ENCODE data around the gene GOLGA6L6.
"Not testable (repeated sequence)": the region's sequence is repeated elsewhere in the genome, so short reads cannot be mapped to it uniquely, and the experiment has no call there.

- TF ChIP-seq NKRF (conservative IDR thresholded peaks at IDR 0.05); MXI1 (IDR thresholded peaks at IDR 0.05; ENCODE audit: low read depth, low read length); CTCF (IDR thresholded peaks at IDR 0.05 in 2 of 3, conservative IDR thresholded peaks at IDR 0.05 in 1 of 3; ENCODE audit: control insufficient read depth in 2 of 3, extremely low read depth in 1 of 3, insufficient read depth in 1 of 3, low read depth in 3 of 3, low read length in 3 of 3); SPI1 (IDR thresholded peaks at IDR 0.05; ENCODE audit: borderline replicate concordance, insufficient read depth, low read depth, low read length); POLR2A (IDR thresholded peaks at IDR 0.05; ENCODE audit: low read depth, low read length); RAD21 (IDR thresholded peaks at IDR 0.05; ENCODE audit: insufficient read depth, low read depth, low read length); NR2C1 (IDR thresholded peaks at IDR 0.05): not testable (repeated sequence)
- TF ChIP-seq, protein P1, sequence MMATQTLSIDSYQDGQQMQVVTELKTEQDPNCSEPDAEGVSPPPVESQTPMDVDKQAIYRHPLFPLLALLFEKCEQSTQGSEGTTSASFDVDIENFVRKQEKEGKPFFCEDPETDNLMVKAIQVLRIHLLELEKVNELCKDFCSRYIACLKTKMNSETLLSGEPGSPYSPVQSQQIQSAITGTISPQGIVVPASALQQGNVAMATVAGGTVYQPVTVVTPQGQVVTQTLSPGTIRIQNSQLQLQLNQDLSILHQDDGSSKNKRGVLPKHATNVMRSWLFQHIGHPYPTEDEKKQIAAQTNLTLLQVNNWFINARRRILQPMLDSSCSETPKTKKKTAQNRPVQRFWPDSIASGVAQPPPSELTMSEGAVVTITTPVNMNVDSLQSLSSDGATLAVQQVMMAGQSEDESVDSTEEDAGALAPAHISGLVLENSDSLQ (IDR thresholded peaks at IDR 0.05), result not testable (repeated sequence)
- TF ChIP-seq, protein P2, sequence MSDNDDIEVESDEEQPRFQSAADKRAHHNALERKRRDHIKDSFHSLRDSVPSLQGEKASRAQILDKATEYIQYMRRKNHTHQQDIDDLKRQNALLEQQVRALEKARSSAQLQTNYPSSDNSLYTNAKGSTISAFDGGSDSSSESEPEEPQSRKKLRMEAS (IDR thresholded peaks at IDR 0.05; ENCODE audit: low read depth, low read length), result not testable (repeated sequence)
- TF ChIP-seq, protein P3, sequence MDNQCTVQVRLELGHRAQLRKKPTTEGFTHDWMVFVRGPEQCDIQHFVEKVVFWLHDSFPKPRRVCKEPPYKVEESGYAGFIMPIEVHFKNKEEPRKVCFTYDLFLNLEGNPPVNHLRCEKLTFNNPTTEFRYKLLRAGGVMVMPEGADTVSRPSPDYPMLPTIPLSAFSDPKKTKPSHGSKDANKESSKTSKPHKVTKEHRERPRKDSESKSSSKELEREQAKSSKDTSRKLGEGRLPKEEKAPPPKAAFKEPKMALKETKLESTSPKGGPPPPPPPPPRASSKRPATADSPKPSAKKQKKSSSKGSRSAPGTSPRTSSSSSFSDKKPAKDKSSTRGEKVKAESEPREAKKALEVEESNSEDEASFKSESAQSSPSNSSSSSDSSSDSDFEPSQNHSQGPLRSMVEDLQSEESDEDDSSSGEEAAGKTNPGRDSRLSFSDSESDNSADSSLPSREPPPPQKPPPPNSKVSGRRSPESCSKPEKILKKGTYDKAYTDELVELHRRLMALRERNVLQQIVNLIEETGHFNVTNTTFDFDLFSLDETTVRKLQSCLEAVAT (IDR thresholded peaks at IDR 0.05), result not testable (repeated sequence)
Observed at GRCh38 chr15:20551289-20551688, 9.7 kb upstream of the GOLGA6L6 start.

Measured in GM12878 (cell line).